Stromal cell of bone marrow (primary cell): Measurements from ENCODE around the gene RAB7B.

Experiments
- DNase-seq: peaks from one replicate; pipeline ENCODE4 v3.0.0-alpha.2; 2012; ENCODE audit warnings: low read depth

The RAB7B gene

DNA sequence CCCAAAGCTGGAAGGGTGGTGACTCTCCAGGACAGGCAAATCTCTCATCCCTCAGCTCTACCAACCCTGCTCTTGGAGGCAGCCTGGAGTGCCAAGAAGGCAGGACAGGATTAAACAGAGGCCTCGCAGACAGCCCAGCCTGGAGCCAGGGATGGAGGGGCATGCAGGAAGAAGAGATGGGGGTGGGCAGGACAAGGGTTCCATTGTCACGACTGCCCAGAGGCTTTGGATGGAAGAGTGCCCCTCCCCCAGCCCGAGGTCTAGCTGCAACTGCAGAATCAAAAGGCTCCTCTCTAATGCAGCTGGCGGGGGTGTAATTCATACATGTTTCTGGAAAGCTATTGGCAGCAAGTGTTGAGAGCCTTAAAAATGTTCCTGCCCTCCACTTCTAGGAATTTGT, 8.8 kb downstream of the RAB7B start:
- no peak for DNase-seq

DNA sequence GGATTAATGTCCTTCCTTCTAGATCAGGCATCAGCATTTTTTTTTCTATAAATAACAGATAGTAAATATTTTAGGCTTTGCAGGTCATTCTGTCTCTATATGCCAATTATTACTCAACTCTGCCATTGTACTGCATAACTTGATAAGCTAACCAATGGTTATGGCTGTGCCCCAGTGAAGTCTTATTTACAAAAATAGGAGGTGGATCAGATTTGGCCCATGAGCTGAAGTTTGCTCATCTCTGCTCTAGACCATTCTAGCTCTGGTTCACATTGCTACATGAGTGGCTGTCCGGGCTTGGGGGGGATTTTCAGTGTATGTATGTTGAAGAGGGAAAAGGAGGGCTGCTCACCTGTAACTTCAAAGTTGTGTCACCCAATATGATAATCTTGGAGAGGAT, 10.1 kb downstream of the RAB7B start:
- no peak for DNase-seq

DNA sequence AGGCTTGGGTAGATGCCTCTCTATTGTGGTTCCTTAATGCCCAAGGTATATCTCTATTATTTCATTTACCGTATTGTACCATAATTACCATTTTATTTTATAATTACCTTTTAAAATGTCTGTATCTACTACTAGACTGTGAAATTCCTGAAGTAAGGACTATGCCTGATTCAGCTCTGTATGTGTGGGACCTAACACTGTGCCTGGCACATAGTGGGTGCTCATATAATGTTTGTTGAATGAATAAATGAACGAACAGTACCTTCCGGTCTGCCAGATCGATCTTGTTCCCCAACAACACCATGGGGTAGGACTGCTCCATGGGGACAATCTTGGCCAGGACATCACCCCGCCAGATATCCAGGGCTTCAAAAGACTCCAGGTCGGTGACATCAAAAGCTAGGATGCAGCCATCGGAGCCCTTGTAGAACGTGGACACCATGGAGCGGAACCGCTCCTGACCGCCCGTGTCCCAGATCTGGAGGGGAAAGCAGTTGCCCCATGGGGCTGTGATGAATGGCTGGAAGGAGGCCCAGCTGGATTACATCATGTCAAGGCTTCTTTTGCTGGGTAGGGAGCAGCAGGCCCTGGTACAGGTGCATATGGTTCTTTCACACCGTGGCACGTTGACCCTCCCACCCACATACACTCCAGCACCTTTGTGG, 10.8 kb downstream of the RAB7B start:
- DNase-seq: no peak

DNA sequence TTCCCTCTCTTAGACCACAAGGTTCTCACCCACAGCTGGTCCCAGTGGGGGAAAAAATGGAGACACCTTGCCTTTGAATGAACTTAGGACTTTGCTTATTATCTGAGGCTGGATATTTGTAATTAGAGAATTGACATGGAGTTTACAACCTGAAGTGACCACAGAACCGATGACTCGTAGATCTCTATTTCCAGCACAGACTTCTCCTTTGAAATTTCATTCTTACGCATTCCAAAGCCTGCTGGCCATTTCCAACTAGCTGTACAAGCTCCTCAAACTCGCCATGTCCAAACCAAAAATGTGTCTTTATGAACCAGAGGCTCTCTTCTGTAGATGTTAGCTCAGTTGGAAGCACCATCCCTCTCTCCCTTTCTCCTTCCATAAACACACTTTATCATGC, 12.0 kb downstream of the RAB7B start:
- no peak for DNase-seq

DNA sequence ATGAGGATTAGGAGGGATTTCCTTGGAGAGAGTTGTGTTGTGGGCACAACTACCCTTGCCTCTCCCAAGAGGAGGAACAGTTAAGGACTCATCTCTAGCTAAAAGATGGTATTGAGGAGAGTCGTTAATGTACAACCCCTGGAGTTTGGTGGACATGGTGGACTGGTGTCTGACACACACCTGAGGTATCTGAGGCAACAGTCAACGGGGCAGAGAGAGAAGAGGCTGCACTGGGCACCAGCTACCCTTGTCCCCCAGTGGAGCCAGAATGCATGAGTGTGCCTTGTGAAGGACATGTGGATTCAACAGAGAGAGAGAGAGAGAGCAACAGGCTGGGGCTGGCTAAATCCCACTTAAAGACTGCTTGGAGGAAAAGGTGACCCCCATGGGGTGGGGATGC, 13.0 kb downstream of the RAB7B start:
- no peak for DNase-seq

DNA sequence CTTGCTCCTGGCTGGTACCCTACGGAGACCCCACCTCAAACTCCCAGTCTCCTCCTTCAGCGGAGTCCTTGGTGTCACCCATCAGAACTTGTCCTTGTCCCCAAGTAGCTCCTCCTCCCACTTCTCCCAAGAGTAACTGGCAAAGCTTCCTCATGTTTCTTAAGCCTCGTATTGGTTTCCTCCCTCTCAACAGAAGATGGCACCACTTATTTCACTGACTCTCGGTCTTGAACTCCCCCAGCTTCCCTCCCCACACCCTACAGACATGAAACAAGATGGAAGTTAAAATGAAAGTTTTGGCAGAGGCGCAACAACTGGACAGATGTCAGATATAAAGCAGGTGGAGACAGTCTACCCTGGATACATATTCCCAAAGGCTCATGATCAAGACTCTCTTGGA, 13.4 kb downstream of the RAB7B start:
- DNase-seq: no peak

DNA sequence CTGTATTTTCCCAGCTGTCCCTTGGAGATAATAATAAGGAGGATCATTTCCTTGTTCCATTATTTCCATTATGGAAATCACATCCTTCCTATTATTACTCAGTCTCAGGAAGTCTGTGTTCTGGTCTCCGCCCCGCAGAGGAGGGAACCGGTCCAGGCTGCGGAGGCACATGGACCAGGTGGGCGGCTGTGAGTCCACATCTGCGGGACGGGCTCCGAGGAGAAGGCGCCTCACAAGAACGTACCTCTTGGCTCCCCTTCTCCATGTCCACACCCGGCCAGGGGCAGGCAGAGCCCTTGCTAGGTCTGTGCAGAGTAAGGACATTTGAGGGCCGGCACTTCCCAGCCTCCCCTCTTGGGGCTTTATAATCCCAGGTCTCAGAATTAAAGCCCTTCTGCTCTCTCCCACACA, 14.6 kb downstream of the RAB7B start:
- DNase-seq: no peak

DNA sequence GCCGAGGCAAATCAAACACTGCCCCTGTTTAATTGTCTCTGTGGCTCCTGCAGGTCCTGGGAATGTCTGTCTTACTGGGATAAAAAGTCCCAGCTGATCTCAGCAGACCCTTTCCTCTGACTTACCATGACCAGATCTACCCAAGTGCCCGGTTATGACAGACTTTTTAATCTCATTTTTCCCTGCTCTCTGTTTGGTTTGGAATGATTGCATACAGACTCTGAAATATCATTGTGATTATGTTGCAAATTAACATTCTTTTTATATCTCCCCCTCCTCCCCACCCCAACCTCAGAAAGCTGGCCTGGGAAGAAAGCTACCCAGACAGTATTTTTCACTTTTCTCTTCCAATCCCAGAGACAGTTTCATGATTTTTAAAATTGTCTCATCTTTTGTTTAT, 16.3 kb downstream of the RAB7B start:
- no peak for DNase-seq

DNA sequence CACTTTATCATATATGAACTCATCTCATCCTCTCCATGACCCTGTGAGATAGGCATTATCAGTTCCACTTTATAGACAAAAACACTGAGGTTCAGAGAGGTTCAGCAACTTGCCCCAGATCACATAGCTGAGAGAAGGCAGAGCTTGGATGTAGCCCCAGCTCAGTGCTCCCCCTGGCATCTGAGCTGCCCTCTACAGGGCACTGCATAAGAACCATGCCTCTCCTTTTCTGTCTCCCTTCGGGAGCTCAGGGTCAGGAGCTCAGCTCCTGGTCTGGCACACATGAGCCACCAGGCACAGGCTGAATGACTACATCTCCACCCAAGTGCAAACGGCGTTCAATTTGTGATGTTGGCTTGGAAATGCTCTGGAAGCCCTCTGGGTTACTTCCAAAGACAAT, 16.9 kb downstream of the RAB7B start:
- DNase-seq: no peak

DNA sequence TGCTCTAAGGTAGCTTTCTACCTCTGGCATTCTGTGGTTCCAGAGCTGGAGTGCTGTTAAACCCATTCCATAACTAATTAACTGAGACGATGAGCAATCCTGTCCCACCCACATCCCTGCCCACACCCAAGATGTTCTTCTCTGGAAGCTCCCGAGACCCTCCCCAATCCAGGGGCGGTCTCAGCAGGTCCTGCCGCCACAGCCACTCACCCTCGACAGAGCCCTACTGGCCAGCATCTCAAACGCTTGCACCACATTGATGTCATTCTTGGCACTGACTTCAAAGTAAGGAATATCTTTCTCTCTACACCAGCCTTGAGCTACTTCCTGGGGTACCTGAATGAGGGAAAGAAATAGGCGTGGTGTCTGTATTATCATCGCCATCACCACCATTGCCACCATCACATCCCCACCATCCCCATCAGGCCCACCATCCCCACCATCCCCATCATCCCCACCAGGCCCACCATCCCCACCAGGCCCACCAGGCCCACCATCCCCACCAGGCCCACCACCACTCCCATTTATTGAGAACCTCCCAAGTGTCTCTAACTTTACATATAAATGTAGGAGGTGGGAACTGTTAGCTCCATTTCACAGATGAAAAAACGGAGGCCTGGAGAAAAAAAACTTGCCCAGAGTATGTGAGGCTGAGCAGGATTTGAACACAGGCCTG, 17.7 kb downstream of the RAB7B start:
- no peak for DNase-seq

DNA sequence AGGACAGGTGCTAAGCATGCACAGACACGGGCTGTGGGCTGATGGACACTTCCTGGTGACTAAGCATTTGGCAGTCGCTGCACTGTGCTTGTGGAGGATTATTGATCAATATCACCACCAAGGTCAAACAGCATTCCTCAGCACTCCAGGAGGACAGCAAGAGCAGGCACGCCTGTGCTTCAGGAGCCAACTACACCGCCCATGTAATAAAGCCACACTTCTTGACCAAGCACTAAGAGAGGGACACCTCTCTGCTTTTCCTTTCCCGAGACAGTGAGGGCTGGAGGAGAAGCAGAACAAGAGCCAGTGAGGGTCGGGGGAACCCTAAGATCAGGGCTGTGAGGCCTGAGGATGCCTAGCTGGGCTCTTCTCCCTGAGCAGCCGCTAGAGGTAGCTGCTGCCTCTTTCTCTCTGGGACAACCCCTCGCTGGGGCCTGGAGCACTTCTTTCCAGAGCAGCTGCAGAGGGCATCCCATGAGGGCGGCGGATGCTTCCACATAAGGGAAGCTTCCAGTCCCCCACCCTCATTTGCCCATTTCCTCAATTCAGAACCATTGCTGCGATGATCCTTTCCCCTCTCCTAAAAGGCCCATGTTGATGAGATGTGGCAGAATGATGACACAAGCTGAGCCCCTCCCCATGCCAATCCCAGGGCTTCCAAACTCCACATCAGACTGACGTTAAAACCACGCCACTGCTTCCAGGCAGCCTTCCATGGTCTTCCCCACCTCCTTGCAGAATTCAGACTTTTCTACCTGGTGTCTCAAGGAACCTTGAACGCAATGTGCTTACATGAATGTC, 19.1 kb downstream of the RAB7B start:
- DNase-seq: no peak

DNA sequence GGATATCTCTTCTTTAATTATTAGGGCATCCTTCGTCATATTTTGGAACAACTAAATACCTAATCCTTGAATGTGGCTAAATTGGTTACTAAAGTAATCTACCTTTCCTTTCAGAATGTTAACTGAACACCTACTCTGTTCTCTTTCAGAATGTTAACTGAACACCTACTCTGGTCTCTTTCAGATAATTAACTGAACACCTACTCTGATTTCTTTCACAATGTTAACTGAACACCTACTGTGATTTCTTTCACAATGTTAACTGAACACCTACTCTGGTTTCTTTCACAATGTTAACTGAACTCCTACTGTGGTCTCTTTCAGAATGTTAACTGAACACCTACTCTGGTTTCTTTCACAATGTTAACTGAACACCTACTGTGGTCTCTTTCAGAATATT, 21.9 kb downstream of the RAB7B start:
- DNase-seq: no peak

DNA sequence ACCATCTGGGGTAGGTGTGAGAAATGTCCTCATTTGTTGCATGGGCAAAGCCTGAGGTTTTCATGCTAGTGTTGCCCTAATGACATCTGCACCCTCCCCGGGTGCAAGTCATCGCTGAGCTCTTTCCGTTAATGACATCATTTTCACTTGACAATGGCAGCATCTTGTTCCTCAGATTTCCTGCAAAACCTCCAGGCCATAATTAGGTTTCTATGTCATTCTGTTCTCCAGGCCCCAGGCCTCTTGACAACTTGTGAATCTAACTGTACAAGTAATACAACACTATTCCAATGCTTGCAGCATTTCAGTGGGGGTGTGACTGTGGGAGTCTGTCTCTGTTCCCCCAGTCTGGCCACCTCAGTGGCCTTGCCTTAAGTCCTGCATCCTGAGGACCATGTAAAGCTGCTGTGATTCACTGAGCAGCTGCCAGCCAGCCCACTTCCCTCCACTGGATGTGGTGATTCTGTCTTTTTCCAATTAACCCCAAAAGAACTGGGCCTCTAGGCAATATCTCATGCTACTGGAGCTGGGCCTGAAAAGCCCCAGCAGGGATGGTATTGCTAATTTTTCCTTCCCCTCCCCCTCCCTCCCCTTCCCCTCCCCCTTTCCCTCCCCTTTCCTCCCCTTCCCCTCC, 22.8 kb downstream of the RAB7B start:
- DNase-seq: no peak

DNA sequence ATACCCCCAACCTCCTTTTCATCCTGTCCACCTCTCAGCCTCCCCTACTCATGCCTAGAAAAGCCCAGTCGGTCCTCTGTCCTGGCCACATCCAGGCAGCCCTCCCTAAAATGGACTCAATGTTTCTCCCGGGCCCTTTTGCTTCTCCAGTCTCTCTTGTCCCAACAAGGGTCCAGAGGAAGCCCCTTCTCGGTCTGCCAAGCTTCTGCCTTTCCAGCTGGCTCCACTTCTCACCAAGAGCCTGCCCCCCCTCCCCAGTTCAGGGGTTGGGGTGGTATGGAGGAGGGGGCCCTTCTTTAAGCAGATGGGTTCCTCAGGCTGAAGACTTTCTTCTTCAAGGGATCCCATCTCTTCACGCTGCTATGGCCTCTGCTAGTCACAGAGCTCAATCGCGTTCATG, 23.9 kb downstream of the RAB7B start:
- no peak for DNase-seq

DNA sequence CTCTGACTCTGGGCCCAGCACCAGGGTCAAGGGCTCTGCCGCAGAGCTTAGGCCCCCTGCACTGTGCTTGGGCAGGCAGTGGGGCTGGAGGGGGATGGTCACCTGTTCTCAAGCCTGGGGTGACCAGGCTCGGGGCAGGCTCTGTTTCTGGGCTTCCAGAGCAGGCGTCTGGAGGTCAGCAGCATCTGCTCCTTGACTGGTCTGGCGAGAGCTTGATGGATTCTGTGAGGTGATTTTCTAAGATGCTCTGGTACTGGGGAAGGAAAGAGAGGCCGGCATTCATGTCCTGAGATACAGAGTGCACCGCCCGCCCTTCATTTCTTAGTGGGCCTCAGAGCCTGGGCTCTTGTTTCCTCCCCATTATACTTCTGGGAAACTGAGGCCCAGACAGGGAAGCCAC, 24.5 kb downstream of the RAB7B start:
- DNase-seq: no peak

DNA sequence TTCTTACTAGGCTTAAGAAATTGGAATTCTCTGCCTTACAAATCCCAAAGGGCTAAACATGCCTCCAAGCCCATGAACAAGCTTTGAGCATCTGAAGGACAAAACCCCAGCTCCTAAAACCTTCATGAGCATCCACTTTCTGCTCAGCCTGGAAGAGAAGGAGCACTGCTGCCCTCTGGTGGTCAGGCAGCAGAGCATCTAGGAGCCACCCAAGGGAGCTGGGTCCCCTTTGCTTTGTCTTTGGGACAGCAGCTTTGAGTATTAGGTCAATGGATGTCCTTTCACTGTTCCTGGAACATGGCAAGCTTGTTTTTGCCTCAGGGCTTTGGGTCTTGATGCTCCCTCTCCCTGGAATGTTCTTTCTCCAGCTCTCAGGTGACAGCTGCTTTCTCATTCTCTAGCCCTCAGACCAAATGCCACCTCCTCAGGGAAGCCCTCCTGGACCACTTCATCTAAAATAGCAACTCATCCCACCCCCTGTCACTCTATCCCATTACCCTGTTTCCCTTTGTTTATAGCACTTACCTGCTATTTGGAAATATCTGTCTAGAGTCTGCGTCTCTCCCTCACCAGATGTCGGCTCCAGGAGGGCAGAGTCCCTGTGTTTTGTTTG, 25.7 kb downstream of the RAB7B start:
- DNase-seq: peak; percentile 90

DNA sequence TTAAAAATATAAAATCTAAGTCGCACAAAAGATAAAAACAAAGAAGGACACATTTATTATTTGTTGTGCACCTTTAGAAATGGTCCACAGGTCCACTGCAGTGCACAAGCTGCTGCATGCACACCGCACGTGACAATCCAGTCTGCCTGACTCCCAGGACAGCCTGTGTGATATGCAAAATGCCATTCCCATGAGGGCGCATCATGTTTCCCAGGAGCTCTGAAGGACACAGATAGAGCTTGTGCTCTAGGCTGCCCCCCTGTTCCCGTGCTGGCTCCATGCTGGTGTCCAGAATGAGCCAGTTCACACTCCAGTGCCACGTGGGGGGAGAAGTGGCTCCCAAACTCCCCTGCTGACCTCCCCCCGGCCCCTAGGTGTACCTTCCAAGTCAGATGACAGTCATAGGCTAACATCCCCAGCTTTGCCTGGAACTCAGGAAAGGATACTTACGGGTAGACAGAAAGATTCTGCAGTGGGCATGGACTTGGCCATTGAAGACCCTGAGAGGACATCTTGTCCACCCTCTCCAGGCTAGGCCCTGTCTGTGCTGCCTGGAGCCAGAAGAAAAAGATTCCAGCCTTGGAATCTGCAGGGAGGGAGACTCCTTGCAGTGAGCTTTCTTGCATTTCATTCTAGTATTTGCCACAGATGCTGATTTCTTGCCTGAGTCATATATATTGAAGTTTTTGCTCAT, 26.3 kb downstream of the RAB7B start:
- DNase-seq: no peak

DNA sequence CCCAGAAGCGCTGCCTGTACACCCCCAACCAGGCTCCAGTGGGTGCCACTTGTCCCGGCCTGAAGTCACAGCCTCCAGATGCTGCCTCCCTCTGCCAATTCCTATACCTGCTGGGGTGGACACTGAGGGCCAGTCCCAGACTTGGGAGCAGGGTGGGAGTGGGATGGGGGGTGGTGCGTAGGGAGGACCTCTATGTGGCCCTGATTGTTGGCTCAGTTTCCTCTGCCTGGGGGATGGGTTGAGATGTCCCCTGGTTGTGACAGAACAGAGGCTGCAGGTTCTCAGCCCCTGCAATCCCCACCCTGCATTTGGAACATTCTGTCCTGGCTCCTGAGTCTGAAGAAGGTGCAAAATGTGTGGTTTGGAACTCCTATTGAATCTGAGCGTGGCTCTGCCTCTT, 27.2 kb downstream of the RAB7B start:
- no peak for DNase-seq

DNA sequence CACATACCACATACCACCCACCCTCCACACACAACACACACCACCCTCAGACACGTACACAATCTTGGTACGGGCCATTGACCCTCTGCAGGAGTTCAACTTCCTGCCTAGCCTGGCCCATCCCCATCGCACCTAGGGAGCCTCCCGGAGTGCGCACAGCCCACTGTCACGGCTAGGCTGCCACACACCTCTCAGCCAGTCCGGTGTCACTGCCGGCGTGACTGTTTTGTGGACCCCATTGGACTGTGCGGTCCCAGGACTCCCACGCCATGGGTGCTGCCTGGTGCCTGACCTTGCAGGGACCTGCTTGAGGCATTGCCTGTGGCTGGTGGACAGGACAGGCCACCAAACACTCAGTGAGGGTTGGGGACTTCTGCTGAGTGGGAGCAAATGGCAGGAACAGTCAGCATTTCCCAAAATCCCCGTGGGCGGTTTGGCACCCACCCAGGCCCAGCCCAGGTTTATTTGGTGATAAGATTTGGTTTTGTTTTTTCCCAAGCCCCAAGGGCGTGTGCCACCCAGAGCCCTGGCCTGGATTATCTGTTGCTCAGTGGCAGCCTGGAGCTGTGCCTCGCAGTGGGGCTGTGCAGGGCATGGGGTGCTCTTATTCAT, 27.7 kb downstream of the RAB7B start:
- no peak for DNase-seq

DNA sequence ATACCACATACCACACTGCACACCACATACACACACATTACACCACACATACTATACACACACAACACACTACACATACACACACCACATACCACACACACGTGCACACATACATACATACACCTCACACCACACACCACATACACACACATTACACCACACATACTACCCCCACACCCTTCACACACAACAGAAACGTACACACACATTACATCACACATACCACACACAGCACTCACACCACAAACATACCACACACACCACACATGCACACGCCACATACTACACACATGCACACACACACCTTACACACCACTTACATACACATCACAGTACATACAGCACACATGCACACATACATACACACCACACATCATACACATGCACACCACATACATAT, 28.5 kb downstream of the RAB7B start:
- DNase-seq: no peak
